GM12878 (cell line): ENCODE data around the gene POFUT2. TPM values are rescaled to one million over a fixed set of nuclear protein-coding genes. Genes with fewer than 3 reads are reported as not detected.

ENCODE experiments used
- ATAC-seq: fragments of 200-7000 bp; cut with Tn5 transposase; 3 replicates; pipeline ENCODE4 v1.9.1; 2020; ENCODE audit warnings: mild to moderate bottlenecking, moderate library complexity
- BruUV-seq: library from RNA; stranded (reverse); fragments of 400-500 nt; replicated peaks from 2 replicates; lab custom pipeline; 2021; lab: Mats Ljungman, UMichigan
- CTCF ChIA-PET: fragments of 300-600 bp; sonication (Branson Sonifier 250); formaldehyde crosslinking; extraction: SDS; loops from one replicate; lab custom pipeline; 2021; ENCODE audit warnings: inconsistent platforms; lab: Yijun Ruan, JAX
- POLR2A ChIA-PET: fragments of 350-600 bp; formaldehyde crosslinking; extraction: SDS; loops from one replicate; lab custom pipeline; 2021; ENCODE audit warnings: inconsistent platforms; lab: Charles Lee
- RAD21 ChIA-PET: fragments of 300-600 bp; sonication (Branson Sonifier 250); formaldehyde crosslinking; loops from one replicate; lab custom pipeline; 2023; ENCODE audit warnings: antibody characterized with exemption; ENCODE audit not compliant: unreplicated experiment; lab: Charles Lee
- SMC1A ChIA-PET: fragments of 300-600 bp; sonication (Branson Sonifier 250); formaldehyde crosslinking; loops from one replicate; lab custom pipeline; 2023; ENCODE audit not compliant: unreplicated experiment, uncharacterized antibody; lab: Charles Lee
- DNase-seq: peaks from one replicate; pipeline ENCODE4 v3.0.0-alpha.2; 2011; ENCODE audit warnings: low read depth, low spot score
- FAIRE-seq: peaks from 3 replicates; lab custom pipeline; 2011; peaks lifted over from hg19 to GRCh38; lab: Jason Lieb, UNC
- H2AFZ ChIP-seq: 2 replicates; pipeline ENCODE4 v1.6.0; 2011; ENCODE audit warnings: low read depth, low read length, control low read depth; ENCODE audit not compliant: control insufficient read depth
- H3K27ac ChIP-seq: 2 replicates; pipeline ENCODE4 v1.5.1; 2011; ENCODE audit warnings: control low read depth; ENCODE audit not compliant: control insufficient read depth, insufficient read depth
- H3K27me3 ChIP-seq, 2 experiments: replicated peaks in 1 of 2; 2 replicates each; pipeline versions ENCODE4 v1.6.0 to v1.6.1; 2011; ENCODE audit warnings: low read length in 1 of 2; ENCODE audit not compliant: control insufficient read depth in 2 of 2, insufficient read depth in 2 of 2
- H3K36me3 ChIP-seq, 2 experiments: 2 replicates each; pipeline ENCODE4 v1.5.1; 2011; ENCODE audit warnings: low read length in 1 of 2; ENCODE audit not compliant: control insufficient read depth in 2 of 2, insufficient read depth in 2 of 2
- H3K4me1 ChIP-seq: 2 replicates; pipeline ENCODE4 v1.6.1; 2011; ENCODE audit warnings: mild to moderate bottlenecking, low read length, moderate library complexity, mixed read lengths; ENCODE audit not compliant: control insufficient read depth, insufficient read depth
- H3K4me2 ChIP-seq: 2 replicates; pipeline ENCODE4 v1.6.0; 2011; ENCODE audit warnings: control low read depth; ENCODE audit not compliant: control insufficient read depth, insufficient read depth
- H3K4me3 ChIP-seq: fragments of 200-600 bp; sonication (generic); 2 replicates; pipeline ENCODE4 v1.5.1; 2016
- H3K79me2 ChIP-seq: 2 replicates; pipeline ENCODE4 v1.6.0; 2011; ENCODE audit warnings: low read length; ENCODE audit not compliant: control insufficient read depth, insufficient read depth
- H3K9ac ChIP-seq: 2 replicates; pipeline ENCODE4 v1.8.0; 2011; ENCODE audit warnings: low read length, control low read depth, mixed read lengths; ENCODE audit not compliant: control insufficient read depth, insufficient read depth
- H3K9me3 ChIP-seq: replicated peaks from 3 replicates; pipeline ENCODE4 v1.5.1; 2011; ENCODE audit warnings: mild to moderate bottlenecking, low read length; ENCODE audit not compliant: control insufficient read depth, insufficient read depth
- H4K20me1 ChIP-seq: 2 replicates; pipeline ENCODE4 v1.6.0; 2011; ENCODE audit not compliant: control insufficient read depth, insufficient read depth
- POU2F2 ChIP-seq: IDR thresholded peaks from 3 replicates; pipeline ENCODE4 v1.6.1; 2011; ENCODE audit warnings: low read depth, mild to moderate bottlenecking, low read length, borderline replicate concordance
- RELA ChIP-seq: fragments of 450-650 bp; IDR thresholded peaks from 2 replicates; pipeline ENCODE4 v1.8.0; 2014; ENCODE audit warnings: borderline replicate concordance; ENCODE audit not compliant: partially characterized antibody
- ZBTB11 ChIP-seq: fragments of 450-650 bp; formaldehyde crosslinking; IDR thresholded peaks from 2 replicates; pipeline ENCODE4 v1.5.0; 2022; ENCODE audit warnings: mild to moderate bottlenecking, missing genetic modification characterization
- ZNF687 ChIP-seq: fragments of 450-650 bp; IDR thresholded peaks from 2 replicates; pipeline ENCODE4 v1.6.1; 2017; ENCODE audit warnings: mild to moderate bottlenecking, moderate library complexity
- WGBS: methylation state at CpG from one replicate; pipeline ENCODE4 v1.1.6; 2016; ENCODE audit warnings: low lambda C conversion rate; ENCODE audit not compliant: insufficient replicate concordance, insufficient coverage; ENCODE audit errors: missing lambda C conversion rate; 5-methylcytosine and 5-hydroxymethylcytosine counted together
- in situ Hi-C: fragments of 300-500 bp; cut with MboI; formaldehyde crosslinking; loops from 9 replicates; pipeline ENCODE4 v1.14.3; 2018; ENCODE audit warnings: mixed read lengths
- intact Hi-C: fragments of 100-400 bp; cut with micrococcal nuclease; formaldehyde crosslinking; loops from one replicate; pipeline ENCODE4 v1.14.2; 2022; ENCODE audit not compliant: unreplicated experiment
- polyA plus RNA-seq, 11 experiments: library from polyadenylated mRNA; depleted of rRNA in 4 of 11; unstranded in 6 of 11; stranded (reverse) in 5 of 11; fragments of >200 nt; fragmentation: Nextera tagmentation in 4 of 11; fragmentation: Illumina TruSeq in 1 of 11; extraction: Ambion mirVana in 4 of 11; extraction: Trizol in 1 of 11; gene quantifications; 1 replicate in 1 of 11; 2 replicates in 10 of 11; pipeline versions ENCODE4 v1.2.1 to v1.2.3, GENCODE V29; 2011 to 2016; ENCODE audit warnings: inconsistent platforms in 2 of 11, missing spikeins in 2 of 11, low read depth in 1 of 11
- total RNA-seq, 4 experiments: library from RNA; depleted of rRNA in 3 of 4; stranded (reverse); fragments of >200 nt in 3 of 4; fragmentation: Illumina TruSeq in 1 of 4; extraction: Trizol in 1 of 4; gene quantifications; 2 replicates each; pipeline versions ENCODE4 v1.2.1 to v1.2.3, GENCODE V29; 2013 to 2021

The POFUT2 gene
- total and polyA plus RNA-seq, 10 of the 15 experiments (the other 5 are each of a cell fraction or from before 2014, with no cell fraction given), result 1.2 to 15.1 (median 6.8) TPM

DNA sequence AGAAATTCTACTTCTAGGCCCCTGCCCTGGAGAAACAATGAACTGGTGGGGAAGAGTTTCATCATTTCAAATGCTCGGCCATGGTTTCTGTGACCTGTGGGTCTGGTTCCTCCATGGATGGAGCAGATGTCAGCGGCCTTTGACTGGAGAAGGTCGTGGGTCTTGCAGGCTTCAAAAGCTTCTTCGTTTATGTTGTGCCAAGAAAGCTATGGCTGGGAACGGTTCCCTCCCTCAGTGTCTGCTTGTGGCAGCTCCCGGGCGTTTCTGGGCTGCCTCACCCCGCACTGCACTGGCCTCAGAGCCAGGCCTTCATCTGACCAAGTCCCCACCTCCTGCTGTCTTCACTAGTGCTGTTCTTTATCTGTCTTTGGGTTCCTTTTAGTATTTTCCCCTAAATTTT lies 46.4 kb upstream of the POFUT2 start:
- Histone ChIP-seq H3K9me3 (no peaks in the 10 kb centered on the region), H4K20me1 (no peaks in the 10 kb centered on the region), H3K36me3 (no peaks in the 10 kb centered on the region), H3K27me3 (no peaks in the 10 kb centered on the region; a peak in 1 of 4 replicates), H3K79me2 (no peaks in the 10 kb centered on the region), H2AFZ (no peak overlapping the region), H3K4me3 (no peak overlapping the region), H3K4me1 (no peaks in the 10 kb centered on the region), H3K9ac (no peak overlapping the region), H3K4me2 (no peak overlapping the region), H3K27ac (no peak overlapping the region)
- DNase-seq, result no peak
- no peak for ATAC-seq
- BruUV-seq, result no TSS peak
- RAD21 ChIA-PET, result no interaction called here
- no peak for FAIRE-seq
- CTCF ChIA-PET, result no interaction called here
- in situ Hi-C loops, result no loop called here
- WGBS, result 38% methylated on average over 8 of the region's 8 CpGs
- intact Hi-C loops, result no loop called here
- no peak for TF ChIP-seq ZBTB11 (CRISPR knock-in tag)
- no peak for TF ChIP-seq ZNF687
- no peak for TF ChIP-seq RELA
- TF ChIP-seq POU2F2, result no peak
- POLR2A ChIA-PET, result no interaction called here
- SMC1A ChIA-PET, result no interaction called here
